WTC11 (cell line): ENCODE measurements around the gene MAP1A. TPM values are rescaled to one million over a fixed set of nuclear protein-coding genes. Genes with fewer than 3 reads are reported as not detected.

Source experiments
- ATAC-seq: fragments of 200-7000 bp; cut with Tn5 transposase; 2 replicates; pipeline ENCODE4 v1.10.0; 2021; ENCODE audit warnings: mild to moderate bottlenecking, moderate library complexity
- CTCF ChIA-PET: fragments of 300-600 bp; sonication (Branson Sonifier 250); formaldehyde crosslinking; loops from one replicate; lab custom pipeline; 2021; ENCODE audit warnings: antibody characterized with exemption; lab: Charles Lee
- POLR2A ChIA-PET: fragments of 350-600 bp; sonication (Branson Sonifier 250); formaldehyde crosslinking; loops from one replicate; lab custom pipeline; 2021; ENCODE audit warnings: antibody characterized with exemption; lab: Charles Lee
- DNase-seq: peaks from one replicate; pipeline ENCODE4 v3.0.0; 2021; ENCODE audit warnings: low spot score
- H3K27ac Mint-ChIP-seq: 2 replicates; pipeline ENCODE4 v1.8.0; 2021; ENCODE audit warnings: mixed read lengths
- H3K27me3 Mint-ChIP-seq: 2 replicates; pipeline ENCODE4 v1.8.0; 2021; ENCODE audit warnings: low read depth, mild to moderate bottlenecking, moderate library complexity, mixed read lengths
- H3K36me3 Mint-ChIP-seq: 2 replicates; pipeline ENCODE4 v1.8.0; 2021; ENCODE audit warnings: mixed read lengths
- H3K4me1 Mint-ChIP-seq: 2 replicates; pipeline ENCODE4 v1.8.0; 2022; ENCODE audit warnings: mixed read lengths
- H3K4me3 Mint-ChIP-seq: 2 replicates; pipeline ENCODE4 v1.8.0; 2021; ENCODE audit warnings: mild to moderate bottlenecking, moderate library complexity, mixed read lengths
- H3K9me3 Mint-ChIP-seq: 2 replicates; pipeline ENCODE4 v1.8.0; 2021; ENCODE audit warnings: mixed read lengths
- AR ChIP-seq: fragments of 250-450 bp; sonication (Bioruptor Pico); IDR thresholded peaks from 2 replicates; pipeline ENCODE4 v1.9.0; 2021; ENCODE audit warnings: mild to moderate bottlenecking
- ATF6 ChIP-seq: sonication (generic); formaldehyde crosslinking; IDR thresholded peaks from 2 replicates; pipeline ENCODE4 v1.8.1; 2023; ENCODE audit warnings: mild to moderate bottlenecking, missing genetic modification reagents
- CREB1 ChIP-seq: sonication (generic); formaldehyde crosslinking; IDR thresholded peaks from 2 replicates; pipeline ENCODE4 v1.8.0; 2023; ENCODE audit warnings: mild to moderate bottlenecking, missing genetic modification reagents
- E2F1 ChIP-seq: sonication (generic); formaldehyde crosslinking; IDR thresholded peaks from 2 replicates; pipeline ENCODE4 v1.8.0; 2022; ENCODE audit warnings: mild to moderate bottlenecking, missing genetic modification reagents
- ETV6 ChIP-seq: sonication (generic); formaldehyde crosslinking; IDR thresholded peaks from 2 replicates; pipeline ENCODE4 v1.8.1; 2022; ENCODE audit warnings: mild to moderate bottlenecking, missing genetic modification reagents
- GABPB1 ChIP-seq: sonication (generic); formaldehyde crosslinking; IDR thresholded peaks from 2 replicates; pipeline ENCODE4 v1.8.1; 2023; ENCODE audit warnings: mild to moderate bottlenecking, missing genetic modification reagents
- IRF2 ChIP-seq: sonication (generic); formaldehyde crosslinking; IDR thresholded peaks from 2 replicates; pipeline ENCODE4 v1.8.0; 2022; ENCODE audit warnings: low read depth, missing genetic modification reagents, borderline replicate concordance
- JUN ChIP-seq: sonication (generic); formaldehyde crosslinking; IDR thresholded peaks from 2 replicates; pipeline ENCODE4 v1.8.0; 2023; ENCODE audit warnings: mild to moderate bottlenecking, missing genetic modification reagents
- MXD4 ChIP-seq: fragments of 250-450 bp; sonication (Bioruptor Pico); IDR thresholded peaks from 2 replicates; pipeline ENCODE4 v1.8.0; 2021; ENCODE audit warnings: mild to moderate bottlenecking, moderate library complexity, borderline replicate concordance
- NFE2L1 ChIP-seq: sonication (generic); formaldehyde crosslinking; IDR thresholded peaks from 2 replicates; pipeline ENCODE4 v1.8.1; 2023; ENCODE audit warnings: missing genetic modification reagents
- NFYB ChIP-seq: sonication (generic); formaldehyde crosslinking; conservative IDR thresholded peaks from 2 replicates; pipeline ENCODE4 v1.8.0; 2022; ENCODE audit warnings: low read depth, missing genetic modification reagents
- NR3C1 ChIP-seq: sonication (generic); formaldehyde crosslinking; conservative IDR thresholded peaks from 2 replicates; pipeline ENCODE4 v1.8.1; 2023; ENCODE audit warnings: low read depth, mild to moderate bottlenecking, missing genetic modification reagents
- SP1 ChIP-seq: sonication (generic); formaldehyde crosslinking; conservative IDR thresholded peaks from 2 replicates; pipeline ENCODE4 v1.8.1; 2022; ENCODE audit warnings: missing genetic modification reagents
- TCF7 ChIP-seq: sonication (generic); formaldehyde crosslinking; IDR thresholded peaks from 2 replicates; pipeline ENCODE4 v1.8.0; 2022; ENCODE audit warnings: mild to moderate bottlenecking, low read depth, missing genetic modification reagents, moderate library complexity
- ZBTB21 ChIP-seq: sonication (generic); formaldehyde crosslinking; IDR thresholded peaks from 2 replicates; pipeline ENCODE4 v1.8.1; 2023; ENCODE audit warnings: mild to moderate bottlenecking, missing genetic modification reagents, borderline replicate concordance
- ZNF121 ChIP-seq: sonication (generic); formaldehyde crosslinking; IDR thresholded peaks from 2 replicates; pipeline ENCODE4 v1.8.0; 2023; ENCODE audit warnings: missing genetic modification reagents
- ZNF232 ChIP-seq: sonication (generic); formaldehyde crosslinking; IDR thresholded peaks from 2 replicates; pipeline ENCODE4 v1.8.0; 2022; ENCODE audit warnings: mild to moderate bottlenecking, missing genetic modification reagents
- ZNF396 ChIP-seq: fragments of 250-450 bp; sonication (Bioruptor Pico); IDR thresholded peaks from 2 replicates; pipeline ENCODE4 v1.8.0; 2021; ENCODE audit warnings: mild to moderate bottlenecking, moderate library complexity, borderline replicate concordance
- ZNF423 ChIP-seq: fragments of 250-450 bp; sonication (Bioruptor Pico); IDR thresholded peaks from 2 replicates; pipeline ENCODE4 v2.1.2; 2022; ENCODE audit warnings: mild to moderate bottlenecking, moderate library complexity
- ZNF512 ChIP-seq: sonication (generic); formaldehyde crosslinking; IDR thresholded peaks from 2 replicates; pipeline ENCODE4 v1.8.1; 2022; ENCODE audit warnings: missing genetic modification reagents, borderline replicate concordance
- total RNA-seq: library from RNA; stranded (reverse); gene quantifications from 3 replicates; pipeline ENCODE4 v1.2.3, GENCODE V29; 2021
- TF ChIP-seq, protein P1 (sequence below): sonication (generic); formaldehyde crosslinking; conservative IDR thresholded peaks from 2 replicates; pipeline ENCODE4 v1.8.1; 2022; ENCODE audit warnings: mild to moderate bottlenecking, missing genetic modification reagents
- TF ChIP-seq, protein P2 (sequence below): sonication (generic); formaldehyde crosslinking; IDR thresholded peaks from 2 replicates; pipeline ENCODE4 v1.8.1; 2023; ENCODE audit warnings: mild to moderate bottlenecking, missing genetic modification reagents, moderate library complexity

MAP1A gene
- total RNA-seq, 1 experiment from 2014 or later = 2.2 TPM

GRCh38 chr15:43534897-43535296 lies 17.5 kb downstream of the MAP1A start (continued):
- TF ChIP-seq AR (CRISPR knock-in tag) = no peak
- TF ChIP-seq ZNF232 (CRISPR knock-in tag) = no peak
- no peak for TF ChIP-seq SP1 (CRISPR knock-in tag)
- TF ChIP-seq ETV6 (CRISPR knock-in tag) = no peak
- TF ChIP-seq TCF7 (CRISPR knock-in tag) = no peak
- no peak for TF ChIP-seq NR3C1 (CRISPR knock-in tag)
- no peak for TF ChIP-seq ZNF512 (CRISPR knock-in tag)
- TF ChIP-seq JUN (CRISPR knock-in tag) = no peak
- no peak for TF ChIP-seq IRF2
- TF ChIP-seq, protein P1, sequence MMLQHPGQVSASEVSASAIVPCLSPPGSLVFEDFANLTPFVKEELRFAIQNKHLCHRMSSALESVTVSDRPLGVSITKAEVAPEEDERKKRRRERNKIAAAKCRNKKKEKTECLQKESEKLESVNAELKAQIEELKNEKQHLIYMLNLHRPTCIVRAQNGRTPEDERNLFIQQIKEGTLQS (CRISPR knock-in tag) = no peak
- no peak for TF ChIP-seq ZNF396 (CRISPR knock-in tag)
- no peak for TF ChIP-seq CREB1
- no peak for TF ChIP-seq ATF6
- no peak for TF ChIP-seq NFE2L1

DNA sequence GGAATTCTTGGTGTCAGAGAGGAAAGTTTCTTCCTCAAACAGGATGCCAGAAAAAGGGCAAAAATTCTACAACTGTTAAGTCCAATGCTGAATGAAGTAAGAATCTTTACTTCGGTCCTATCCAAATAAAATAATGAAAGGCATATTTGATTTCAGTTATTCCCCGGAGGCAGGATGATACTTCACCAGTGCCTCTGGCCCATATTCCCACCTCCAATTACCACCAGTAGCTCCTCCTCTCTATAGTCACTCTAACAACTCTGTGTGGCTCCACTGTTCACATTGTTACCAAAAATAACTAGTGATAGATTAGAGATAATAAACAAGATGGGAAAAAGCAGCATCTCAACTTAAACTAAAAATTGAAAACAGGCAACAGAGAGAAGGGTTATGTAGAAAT lies 20.7 kb downstream of the MAP1A start:
- no peak overlapping the region for H3K4me3 Mint-ChIP-seq
- CTCF ChIA-PET = no interaction called here
- H3K9me3 Mint-ChIP-seq = peaks cover 4% of the 10 kb centered on the region; the same call in 1 of the 2 replicates
- no peak for ATAC-seq
- H3K36me3 Mint-ChIP-seq = peaks cover 2% of the 10 kb centered on the region; the same call in 1 of the 2 replicates
- POLR2A ChIA-PET = no interaction called here
- H3K27ac Mint-ChIP-seq = no peak overlapping the region
- H3K4me1 Mint-ChIP-seq = no peaks in the 10 kb centered on the region
- no peak for DNase-seq
- TF ChIP-seq E2F1 (CRISPR knock-in tag) = no peak
- no peak for TF ChIP-seq NFYB (CRISPR knock-in tag)
- no peak for TF ChIP-seq ZNF423
- TF ChIP-seq MXD4 (CRISPR knock-in tag) = no peak
- H3K27me3 Mint-ChIP-seq = no peaks in the 10 kb centered on the region

DNA sequence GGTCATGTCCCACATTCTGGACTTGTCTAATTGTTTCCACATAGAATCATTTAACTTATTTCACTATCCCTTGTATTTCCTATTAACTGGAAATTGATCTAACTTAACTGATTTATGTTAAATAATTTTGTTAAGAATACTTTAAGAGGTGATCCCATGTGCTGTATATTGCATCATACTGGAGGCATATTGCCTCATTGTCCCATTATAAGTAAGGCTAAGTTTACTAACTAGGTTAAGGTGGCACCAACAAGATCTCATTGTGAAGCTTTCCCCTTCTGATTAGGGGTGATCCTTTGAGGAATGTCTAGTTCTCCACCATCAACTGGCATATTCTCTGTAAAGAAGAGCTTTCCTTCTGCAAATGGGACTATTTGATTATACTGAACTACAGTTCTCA lies 24.4 kb downstream of the MAP1A start:
- no peaks in the 10 kb centered on the region for H3K4me1 Mint-ChIP-seq
- peaks cover 10% of the 10 kb centered on the region for H3K9me3 Mint-ChIP-seq
- H3K27me3 Mint-ChIP-seq = no peaks in the 10 kb centered on the region
- peaks cover 4% of the 10 kb centered on the region; the same call in 1 of the 2 replicates for H3K36me3 Mint-ChIP-seq
- POLR2A ChIA-PET = no interaction called here
- TF ChIP-seq ZBTB21 (CRISPR knock-in tag) (no peak), ZNF121 (no peak), GABPB1 (CRISPR knock-in tag) (peak; percentile 76)
- TF ChIP-seq, protein P2, sequence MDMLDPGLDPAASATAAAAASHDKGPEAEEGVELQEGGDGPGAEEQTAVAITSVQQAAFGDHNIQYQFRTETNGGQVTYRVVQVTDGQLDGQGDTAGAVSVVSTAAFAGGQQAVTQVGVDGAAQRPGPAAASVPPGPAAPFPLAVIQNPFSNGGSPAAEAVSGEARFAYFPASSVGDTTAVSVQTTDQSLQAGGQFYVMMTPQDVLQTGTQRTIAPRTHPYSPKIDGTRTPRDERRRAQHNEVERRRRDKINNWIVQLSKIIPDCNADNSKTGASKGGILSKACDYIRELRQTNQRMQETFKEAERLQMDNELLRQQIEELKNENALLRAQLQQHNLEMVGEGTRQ (CRISPR knock-in tag) = no peak
- TF ChIP-seq, protein P1 (CRISPR knock-in tag) = no peak
- TF ChIP-seq, all 79 proteins: peak for 1
- DNase-seq (no peak), ATAC-seq (no peak)
- CTCF ChIA-PET = interaction anchor here (0.7 to 2.1 kb wide), 4 partner anchors 13 to 800 kb away, joined by 3 to 5 read pairs (median 4); no protein-coding TSS in a partner anchor
- Mint-ChIP-seq H3K4me3 (no peak overlapping the region), H3K27ac (no peak overlapping the region; the same call in 1 of the 2 replicates)
